ENCODE results near the gene GDF15. TPM values are rescaled to one million over a fixed set of nuclear protein-coding genes. Genes with fewer than 3 reads are reported as not detected.
"Not testable (repeated sequence)": the region's sequence is repeated elsewhere in the genome, so short reads cannot be mapped to it uniquely, and the experiment has no call there.

Gene GDF15
- total RNA-seq, 2 donors from 2014 or later: 1.1 to 2.7 TPM

GRCh38 chr19:18379803-18380747 is 5.9 kb upstream of the GDF15 start:
- TF ChIP-seq CTCF (IDR thresholded peaks at IDR 0.05): no peak
- Histone ChIP-seq H3K36me3 (no peaks in the 10 kb centered on the region), H3K27me3 (no peaks in the 10 kb centered on the region), H3K9me3 (no peaks in the 10 kb centered on the region), H3K4me3 (no peak overlapping the region), H3K4me1 (peaks cover 0 to 14% of the 10 kb centered on the region in 2 donors), H3K27ac (peak overlapping the region; percentile 68 to 73)
- peak; percentile 96 for DNase-seq (ENCODE audit: low spot score)

GRCh38 chr19:18380843-18381242 is 5.1 kb upstream of the GDF15 start:
- no peak for DNase-seq (ENCODE audit: low spot score)
- H3K9me3 ChIP-seq: no peaks in the 10 kb centered on the region
- no peaks in the 10 kb centered on the region for H3K27me3 ChIP-seq
- H3K36me3 ChIP-seq: no peaks in the 10 kb centered on the region
- peaks cover 0 to 17% of the 10 kb centered on the region in 2 donors for H3K4me1 ChIP-seq
- H3K27ac ChIP-seq: peak overlapping the region; percentile 68 to 73
- TF ChIP-seq CTCF (IDR thresholded peaks at IDR 0.05): no peak
- no peak overlapping the region for H3K4me3 ChIP-seq

GRCh38 chr19:18383622-18384021 is 2.3 kb upstream of the GDF15 start:
- H3K9me3 ChIP-seq; DNase-seq (ENCODE audit: low spot score); H3K27me3 ChIP-seq; H3K36me3 ChIP-seq; H3K4me3 ChIP-seq; H3K27ac ChIP-seq: not testable (repeated sequence)
- H3K4me1 ChIP-seq: peaks cover 0 to 36% of the 10 kb centered on the region in 2 donors

GRCh38 chr19:18384775-18385174 is 1.2 kb upstream of the GDF15 start:
- DNase-seq (ENCODE audit: low spot score): no peak
- Histone ChIP-seq H3K36me3 (no peaks in the 10 kb centered on the region), H3K4me3 (no peak overlapping the region), H3K27ac (no peak overlapping the region), H3K4me1 (peaks cover 0 to 36% of the 10 kb centered on the region in 2 donors), H3K27me3 (no peaks in the 10 kb centered on the region), H3K9me3 (no peaks in the 10 kb centered on the region)
- TF ChIP-seq CTCF (IDR thresholded peaks at IDR 0.05): no peak

- Histone ChIP-seq H3K4me3 (no peak overlapping the region), H3K27me3 (no peaks in the 10 kb centered on the region), H3K27ac (no peak overlapping the region), H3K9me3 (no peaks in the 10 kb centered on the region), H3K36me3 (no peaks in the 10 kb centered on the region), H3K4me1 (peaks cover 0 to 30% of the 10 kb centered on the region in 2 donors)
- TF ChIP-seq CTCF (IDR thresholded peaks at IDR 0.05): no peak
- no peak for DNase-seq (ENCODE audit: low spot score)
These were observed 641 bp upstream of the GDF15 start for GRCh38 chr19:18385359-18385674.

- no peak for TF ChIP-seq CTCF (IDR thresholded peaks at IDR 0.05)
- no peak for DNase-seq (ENCODE audit: low spot score)
- Histone ChIP-seq H3K4me1 (peaks cover 0 to 25% of the 10 kb centered on the region in 2 donors), H3K27ac (no peak overlapping the region), H3K27me3 (no peaks in the 10 kb centered on the region), H3K9me3 (no peaks in the 10 kb centered on the region), H3K4me3 (no peak overlapping the region), H3K36me3 (no peaks in the 10 kb centered on the region)
These were observed 749 bp downstream of the GDF15 start for GRCh38 chr19:18386543-18387271.
